Heart left ventricle (tissue), 13 donors: Measurements from ENCODE around the gene RWDD1.

ENCODE experiments used
- CTCF ChIP-seq, 12 donors: fragments of 200-600 bp; sonication (generic) in 4 of 12; IDR thresholded peaks; one replicate each; pipeline versions ENCODE4 v1.5.0 to v1.8.0; 2018 to 2022; ENCODE audit warnings: antibody characterized with exemption in 12 of 12, mild to moderate bottlenecking in 5 of 12
- POLR2A ChIP-seq, 2 donors: fragments of 450-650 bp; IDR thresholded peaks; one replicate each; pipeline ENCODE4 v1.6.1; 2017; ENCODE audit warnings: antibody characterized with exemption in 2 of 2, mild to moderate bottlenecking in 2 of 2, moderate library complexity in 2 of 2
- donor health status: ischemic (EF 13 %, LVEDD 7.1; RV severe dilation, severe dysfunction).
- donor health status: DM: no; HTN: yes; CAD: no.
- donor health status: DM: no; HTN: no; CAD: no.
- donor health status: ischemic (EF 25% LVEDD 6.9; RV normal size, moderate dysfunction).
- donor health status: ischemic (EF 25% LVEDD 5.7; RV mildly dilated, moderate dysfunction).
- donor health status: ischemic (EF 35%, LVEDD 5.7; RV mildly dilated, moderate dysfunction).
- donor health status: nonischemic (EF 11% LVEDD 7.7; RV severe dilation, severe dysfunction).
- donor health status: DM: yes; HTN: yes; CAD: no.
- donor health status: PGD.
- donor health status: ischemic (EF 29% LVEDD 5.4; RV normal size, mild dysfunction).
- donor health status: nonischemic (EF 23%, LVEDD 6.1; RV moderate dilation, normal function).

GRCh38 chr6:116616737-116617053 lies 45.4 kb downstream of the RWDD1 start:
- TF ChIP-seq POLR2A (IDR thresholded peaks at IDR 0.05), result no peak
- TF ChIP-seq CTCF (IDR thresholded peaks at IDR 0.05), result no peak
